ENCODE results near the gene PCLO.
"Not testable (repeated sequence)": the region's sequence is repeated elsewhere in the genome, so short reads cannot be mapped to it uniquely, and the experiment has no call there.

Gene PCLO

GRCh38 chr7:83053965-83054364, 108.7 kb downstream of the PCLO start:
- H3K9me3 ChIP-seq (ENCODE audit: control insufficient read depth in 2 of 2, low read length in 2 of 2), result no peaks in the 10 kb centered on the region
- no peak overlapping the region for H3K4me3 ChIP-seq (ENCODE audit: low read length in 2 of 2)
- H3K36me3 ChIP-seq (ENCODE audit: control insufficient read depth in 2 of 2, insufficient read depth in 2 of 2, low read length in 2 of 2), result no peaks in the 10 kb centered on the region
- no peaks in the 10 kb centered on the region for H3K27me3 ChIP-seq (ENCODE audit: control insufficient read depth in 1 of 2, insufficient read depth in 2 of 2, low read length in 2 of 2)
- H3K27ac ChIP-seq (ENCODE audit: low read length), result no peak overlapping the region
- H3K4me1 ChIP-seq (ENCODE audit: control insufficient read depth, insufficient read depth, low read length), result no peaks in the 10 kb centered on the region
- H3K9ac ChIP-seq (ENCODE audit: low read length in 2 of 2), result no peak overlapping the region

GRCh38 chr7:83040484-83040883, 122.2 kb downstream of the PCLO start:
- Histone ChIP-seq H3K36me3 (ENCODE audit: control insufficient read depth in 2 of 2, insufficient read depth in 2 of 2, low read length in 2 of 2) (no peaks in the 10 kb centered on the region), H3K9me3 (ENCODE audit: control insufficient read depth in 2 of 2, low read length in 2 of 2) (no peaks in the 10 kb centered on the region), H3K9ac (ENCODE audit: low read length in 2 of 2) (no peak overlapping the region), H3K27ac (ENCODE audit: low read length) (no peak overlapping the region), H3K27me3 (ENCODE audit: control insufficient read depth in 1 of 2, insufficient read depth in 2 of 2, low read length in 2 of 2) (no peaks in the 10 kb centered on the region), H3K4me1 (ENCODE audit: control insufficient read depth, insufficient read depth, low read length) (no peaks in the 10 kb centered on the region), H3K4me3 (ENCODE audit: low read length in 2 of 2) (no peak overlapping the region)

- Histone ChIP-seq H3K27ac (ENCODE audit: low read length) (no peak overlapping the region), H3K36me3 (ENCODE audit: control insufficient read depth in 2 of 2, insufficient read depth in 2 of 2, low read length in 2 of 2) (no peaks in the 10 kb centered on the region), H3K27me3 (ENCODE audit: control insufficient read depth in 1 of 2, insufficient read depth in 2 of 2, low read length in 2 of 2) (no peaks in the 10 kb centered on the region), H3K9ac (ENCODE audit: low read length in 2 of 2) (no peak overlapping the region), H3K4me3 (ENCODE audit: low read length in 2 of 2) (no peak overlapping the region), H3K9me3 (ENCODE audit: control insufficient read depth in 2 of 2, low read length in 2 of 2) (no peaks in the 10 kb centered on the region), H3K4me1 (ENCODE audit: control insufficient read depth, insufficient read depth, low read length) (no peaks in the 10 kb centered on the region)
Observed at GRCh38 chr7:83038787-83039186, 123.9 kb downstream of the PCLO start.

GRCh38 chr7:83036721-83037380, 125.8 kb downstream of the PCLO start:
- H3K4me1 ChIP-seq (ENCODE audit: control insufficient read depth, insufficient read depth, low read length), result no peaks in the 10 kb centered on the region
- H3K9me3 ChIP-seq (ENCODE audit: control insufficient read depth in 2 of 2, low read length in 2 of 2), result no peaks in the 10 kb centered on the region
- no peaks in the 10 kb centered on the region for H3K27me3 ChIP-seq (ENCODE audit: control insufficient read depth in 1 of 2, insufficient read depth in 2 of 2, low read length in 2 of 2)
- no peaks in the 10 kb centered on the region for H3K36me3 ChIP-seq (ENCODE audit: control insufficient read depth in 2 of 2, insufficient read depth in 2 of 2, low read length in 2 of 2)
- H3K9ac ChIP-seq (ENCODE audit: low read length in 2 of 2), result no peak overlapping the region
- no peak overlapping the region for H3K27ac ChIP-seq (ENCODE audit: low read length)
- H3K4me3 ChIP-seq (ENCODE audit: low read length in 2 of 2), result no peak overlapping the region

GRCh38 chr7:83036130-83036529, 126.6 kb downstream of the PCLO start:
- Histone ChIP-seq H3K4me3 (ENCODE audit: low read length in 2 of 2) (no peak overlapping the region), H3K9me3 (ENCODE audit: control insufficient read depth in 2 of 2, low read length in 2 of 2) (no peaks in the 10 kb centered on the region), H3K27ac (ENCODE audit: low read length) (no peak overlapping the region), H3K9ac (ENCODE audit: low read length in 2 of 2) (no peak overlapping the region), H3K36me3 (ENCODE audit: control insufficient read depth in 2 of 2, insufficient read depth in 2 of 2, low read length in 2 of 2) (no peaks in the 10 kb centered on the region), H3K27me3 (ENCODE audit: control insufficient read depth in 1 of 2, insufficient read depth in 2 of 2, low read length in 2 of 2) (no peaks in the 10 kb centered on the region), H3K4me1 (ENCODE audit: control insufficient read depth, insufficient read depth, low read length) (no peaks in the 10 kb centered on the region)

GRCh38 chr7:83032195-83032594, 130.5 kb downstream of the PCLO start:
- Histone ChIP-seq H3K4me3 (ENCODE audit: low read length in 2 of 2) (no peak overlapping the region), H3K27me3 (ENCODE audit: control insufficient read depth in 1 of 2, insufficient read depth in 2 of 2, low read length in 2 of 2) (no peaks in the 10 kb centered on the region), H3K36me3 (ENCODE audit: control insufficient read depth in 2 of 2, insufficient read depth in 2 of 2, low read length in 2 of 2) (no peaks in the 10 kb centered on the region), H3K4me1 (ENCODE audit: control insufficient read depth, insufficient read depth, low read length) (no peaks in the 10 kb centered on the region), H3K9ac (ENCODE audit: low read length in 2 of 2) (no peak overlapping the region), H3K9me3 (ENCODE audit: control insufficient read depth in 2 of 2, low read length in 2 of 2) (no peaks in the 10 kb centered on the region), H3K27ac (ENCODE audit: low read length) (no peak overlapping the region)

- not testable (repeated sequence) for H3K4me1 ChIP-seq (ENCODE audit: control insufficient read depth, insufficient read depth, low read length); H3K9me3 ChIP-seq (ENCODE audit: control insufficient read depth in 2 of 2, low read length in 2 of 2); H3K27me3 ChIP-seq (ENCODE audit: control insufficient read depth in 1 of 2, insufficient read depth in 2 of 2, low read length in 2 of 2); H3K4me3 ChIP-seq (ENCODE audit: low read length in 2 of 2); H3K36me3 ChIP-seq (ENCODE audit: control insufficient read depth in 2 of 2, insufficient read depth in 2 of 2, low read length in 2 of 2); H3K27ac ChIP-seq (ENCODE audit: low read length); H3K9ac ChIP-seq (ENCODE audit: low read length in 2 of 2)
Observed at GRCh38 chr7:83023817-83024665, 138.6 kb downstream of the PCLO start.

GRCh38 chr7:83021032-83021431, 141.7 kb downstream of the PCLO start:
- Histone ChIP-seq H3K27me3 (ENCODE audit: control insufficient read depth in 1 of 2, insufficient read depth in 2 of 2, low read length in 2 of 2) (no peaks in the 10 kb centered on the region), H3K9me3 (ENCODE audit: control insufficient read depth in 2 of 2, low read length in 2 of 2) (peaks cover 0 to 3% of the 10 kb centered on the region in 2 donors), H3K4me1 (ENCODE audit: control insufficient read depth, insufficient read depth, low read length) (no peaks in the 10 kb centered on the region), H3K27ac (ENCODE audit: low read length) (no peak overlapping the region), H3K9ac (ENCODE audit: low read length in 2 of 2) (no peak overlapping the region), H3K4me3 (ENCODE audit: low read length in 2 of 2) (no peak overlapping the region), H3K36me3 (ENCODE audit: control insufficient read depth in 2 of 2, insufficient read depth in 2 of 2, low read length in 2 of 2) (no peaks in the 10 kb centered on the region)

GRCh38 chr7:83020161-83020560, 142.5 kb downstream of the PCLO start:
- H3K27me3 ChIP-seq (ENCODE audit: control insufficient read depth in 1 of 2, insufficient read depth in 2 of 2, low read length in 2 of 2), result no peaks in the 10 kb centered on the region
- peaks cover 0 to 3% of the 10 kb centered on the region in 2 donors for H3K9me3 ChIP-seq (ENCODE audit: control insufficient read depth in 2 of 2, low read length in 2 of 2)
- H3K9ac ChIP-seq (ENCODE audit: low read length in 2 of 2), result no peak overlapping the region
- H3K4me1 ChIP-seq (ENCODE audit: control insufficient read depth, insufficient read depth, low read length), result no peaks in the 10 kb centered on the region
- no peak overlapping the region for H3K27ac ChIP-seq (ENCODE audit: low read length)
- H3K4me3 ChIP-seq (ENCODE audit: low read length in 2 of 2), result no peak overlapping the region
- no peaks in the 10 kb centered on the region for H3K36me3 ChIP-seq (ENCODE audit: control insufficient read depth in 2 of 2, insufficient read depth in 2 of 2, low read length in 2 of 2)

GRCh38 chr7:83015916-83016315, 146.8 kb downstream of the PCLO start:
- no peak overlapping the region for H3K9ac ChIP-seq (ENCODE audit: low read length in 2 of 2)
- H3K36me3 ChIP-seq (ENCODE audit: control insufficient read depth in 2 of 2, insufficient read depth in 2 of 2, low read length in 2 of 2), result no peaks in the 10 kb centered on the region
- no peaks in the 10 kb centered on the region for H3K9me3 ChIP-seq (ENCODE audit: control insufficient read depth in 2 of 2, low read length in 2 of 2)
- H3K4me1 ChIP-seq (ENCODE audit: control insufficient read depth, insufficient read depth, low read length), result no peaks in the 10 kb centered on the region
- no peak overlapping the region for H3K27ac ChIP-seq (ENCODE audit: low read length)
- H3K27me3 ChIP-seq (ENCODE audit: control insufficient read depth in 1 of 2, insufficient read depth in 2 of 2, low read length in 2 of 2), result no peaks in the 10 kb centered on the region
- no peak overlapping the region for H3K4me3 ChIP-seq (ENCODE audit: low read length in 2 of 2)

GRCh38 chr7:83014546-83014945, 148.1 kb downstream of the PCLO start:
- H3K4me1 ChIP-seq (ENCODE audit: control insufficient read depth, insufficient read depth, low read length), result no peaks in the 10 kb centered on the region
- no peak overlapping the region for H3K27ac ChIP-seq (ENCODE audit: low read length)
- no peak overlapping the region for H3K9ac ChIP-seq (ENCODE audit: low read length in 2 of 2)
- no peaks in the 10 kb centered on the region for H3K36me3 ChIP-seq (ENCODE audit: control insufficient read depth in 2 of 2, insufficient read depth in 2 of 2, low read length in 2 of 2)
- H3K27me3 ChIP-seq (ENCODE audit: control insufficient read depth in 1 of 2, insufficient read depth in 2 of 2, low read length in 2 of 2), result no peaks in the 10 kb centered on the region
- H3K9me3 ChIP-seq (ENCODE audit: control insufficient read depth in 2 of 2, low read length in 2 of 2), result no peaks in the 10 kb centered on the region
- no peak overlapping the region for H3K4me3 ChIP-seq (ENCODE audit: low read length in 2 of 2)
